Fibroblast of the conjunctiva (primary cell): ENCODE results near the gene NOP56.

Source experiments
- DNase-seq: peaks from one replicate; pipeline ENCODE4 v3.0.0-alpha.2; 2010; ENCODE audit warnings: low read depth

Gene NOP56

GRCh38 chr20:2701671-2702081, 49.2 kb downstream of the NOP56 start:
- DNase-seq: no peak

DNA sequence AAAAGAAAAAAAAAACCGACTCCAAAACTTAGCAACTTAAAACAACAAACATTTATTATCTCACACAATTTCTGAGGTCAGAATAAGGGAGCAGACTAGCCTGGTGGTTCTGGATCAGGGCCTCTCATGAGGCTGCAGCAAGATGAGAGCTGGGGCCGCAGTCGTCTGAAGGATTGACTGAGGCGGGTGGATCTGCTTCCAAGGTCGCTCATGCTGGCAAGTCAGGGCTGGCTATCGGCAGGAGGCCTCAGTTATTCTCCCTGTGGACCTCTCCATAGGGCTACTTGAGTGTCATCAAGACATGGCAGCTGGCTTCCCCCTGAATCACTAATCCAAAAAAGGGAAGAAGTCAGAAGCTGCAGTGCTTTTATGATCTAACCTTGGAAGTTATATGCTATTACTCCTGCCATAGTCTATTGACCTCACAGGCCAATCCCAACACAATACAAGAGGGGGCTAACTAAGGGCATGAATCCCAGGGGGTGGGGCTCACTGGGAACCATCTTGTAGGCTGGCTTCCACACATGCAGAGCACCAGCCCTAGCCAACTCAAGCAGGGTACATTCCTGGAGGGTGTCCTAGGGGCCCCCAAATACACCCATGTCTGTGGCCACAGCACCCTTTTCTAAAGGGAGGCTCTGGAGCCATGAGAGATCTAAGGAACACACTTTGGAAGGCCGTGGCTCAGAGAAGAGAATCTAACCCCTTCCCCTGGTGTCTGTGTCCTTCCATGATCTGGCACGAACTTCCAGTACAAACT, 51.5 kb downstream of the NOP56 start:
- DNase-seq: no peak

DNA sequence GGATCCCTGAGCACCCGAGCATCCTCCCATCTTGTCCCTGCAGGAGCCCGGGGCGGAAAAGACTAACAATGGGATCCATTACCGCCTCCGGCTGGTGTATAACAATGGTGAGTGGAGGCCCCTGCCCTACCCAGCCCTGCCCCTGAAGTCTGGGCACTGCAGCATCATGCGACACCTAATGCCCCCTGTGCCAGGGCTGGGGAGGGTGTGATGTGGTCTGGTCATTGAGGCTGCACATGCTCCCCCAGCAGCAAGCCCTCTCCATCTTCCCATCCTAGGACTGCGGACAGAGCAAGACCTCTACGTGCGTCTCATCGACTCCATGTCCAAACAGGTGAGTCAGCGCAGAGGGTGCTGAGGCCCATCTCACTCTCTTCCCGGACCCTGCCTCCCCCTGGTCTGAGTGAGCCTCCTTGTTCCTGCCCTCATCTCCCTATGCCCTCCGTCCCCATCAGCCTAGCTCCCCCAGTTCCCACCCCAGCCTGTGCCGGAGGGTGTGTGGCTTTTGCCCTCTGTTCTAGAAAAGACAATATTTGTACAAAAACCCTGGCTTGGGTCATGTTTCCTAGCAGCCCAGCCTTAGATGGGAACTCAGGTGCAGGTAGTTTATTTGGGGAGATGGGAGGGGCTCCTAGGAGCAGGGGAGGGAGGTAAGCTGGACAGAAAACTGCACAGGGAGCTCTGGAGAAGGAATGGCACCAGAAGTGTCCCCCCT, 53.7 kb downstream of the NOP56 start:
- DNase-seq: no peak

DNA sequence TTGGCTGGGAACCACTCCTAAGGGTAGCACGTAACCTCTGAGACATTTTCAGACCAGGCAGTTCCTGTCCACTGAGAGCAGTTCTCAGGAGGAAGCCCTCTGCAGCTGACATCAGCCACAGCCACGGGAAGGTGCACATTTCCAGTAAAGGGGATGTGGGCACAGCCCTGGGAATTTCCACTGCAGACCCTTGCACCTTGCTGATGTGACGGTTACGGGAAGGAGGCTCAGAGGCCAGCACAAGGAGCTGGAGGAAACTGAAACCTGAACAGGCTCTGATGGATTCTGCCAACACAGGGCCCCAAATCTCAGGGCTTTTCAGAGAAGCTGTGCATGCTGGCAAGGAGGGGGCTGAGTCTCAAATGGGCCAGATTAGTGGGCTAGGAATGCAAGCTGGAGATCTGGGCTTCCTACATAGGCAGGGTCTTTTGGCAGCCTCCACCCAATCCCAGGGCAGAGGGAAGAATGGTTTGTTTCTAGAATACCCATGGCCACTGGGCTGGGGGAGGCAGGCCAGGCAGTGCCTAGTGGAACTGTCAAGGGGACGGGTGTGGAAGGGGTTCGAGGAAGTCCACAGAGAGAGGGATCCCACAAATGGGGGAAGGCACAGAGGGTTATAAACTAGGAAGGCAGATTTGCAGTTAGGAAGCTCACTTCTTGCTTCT, 54.4 kb downstream of the NOP56 start:
- DNase-seq: no peak

- no peak for DNase-seq
Measured at GRCh38 chr20:2707353-2708072, 55.1 kb downstream of the NOP56 start.
